Upper lobe of left lung (tissue), 6 donors: ENCODE measurements around the gene PRKACB. TPM values are rescaled to one million over a fixed set of nuclear protein-coding genes. Genes with fewer than 3 reads are reported as not detected.

Source experiments
- ATAC-seq, 2 donors: fragments of 200-7000 bp; cut with Tn5 transposase; one replicate each; pipeline ENCODE4 v1.9.1; 2022; ENCODE audit warnings: mild to moderate bottlenecking in 2 of 2, moderate library complexity in 2 of 2; ENCODE audit not compliant: low FRiP score in 2 of 2
- DNase-seq, 2 donors: peaks; one replicate each; pipeline ENCODE4 v3.0.0-alpha.2; 2019 to 2020
- H3K27ac ChIP-seq, 4 donors: fragments of 200-600 bp; sonication (generic); one replicate each; pipeline ENCODE4 v1.5.1; 2016 to 2019
- H3K27me3 ChIP-seq, 4 donors: fragments of 200-600 bp; sonication (generic); one replicate each; pipeline ENCODE4 v1.5.1; 2017 to 2019
- H3K36me3 ChIP-seq, 4 donors: fragments of 200-600 bp; sonication (generic); one replicate each; pipeline ENCODE4 v1.5.1; 2016 to 2019
- H3K4me1 ChIP-seq, 4 donors: fragments of 200-600 bp; sonication (generic); one replicate each; pipeline ENCODE4 v1.5.1; 2018 to 2019
- H3K4me3 ChIP-seq, 4 donors: fragments of 200-600 bp; sonication (generic); one replicate each; pipeline ENCODE4 v1.5.1; 2017 to 2019; ENCODE audit warnings: mild to moderate bottlenecking in 2 of 4, moderate library complexity in 1 of 4
- H3K9me3 ChIP-seq, 4 donors: fragments of 200-600 bp; sonication (generic); one replicate each; pipeline ENCODE4 v1.5.1; 2018 to 2019
- CTCF ChIP-seq, 6 experiments: fragments of 450-650 bp in 4 of 6; fragments of 200-600 bp in 2 of 6; sonication (generic) in 2 of 6; IDR thresholded peaks; one replicate each; pipeline ENCODE4 v1.5.1; 2016 to 2019; ENCODE audit warnings: antibody characterized with exemption in 6 of 6
- EP300 ChIP-seq, 4 donors: sonication (generic); formaldehyde crosslinking; IDR thresholded peaks; one replicate each; pipeline ENCODE4 v1.5.1; 2017; ENCODE audit warnings: antibody characterized with exemption in 4 of 4, control low read depth in 2 of 4
- POLR2A ChIP-seq, 4 donors: fragments of 450-650 bp; IDR thresholded peaks; one replicate each; pipeline ENCODE4 v1.5.1; 2016 to 2017; ENCODE audit warnings: antibody characterized with exemption in 4 of 4, mild to moderate bottlenecking in 2 of 4
- POLR2AphosphoS5 ChIP-seq, 2 donors: sonication (generic); formaldehyde crosslinking; IDR thresholded peaks; one replicate each; pipeline ENCODE4 v1.5.1; 2017; ENCODE audit warnings: antibody characterized with exemption in 2 of 2
- whole genome bisulfite sequencing, 2 donors: methylation state at CpG; one replicate each; pipeline ENCODE4 v1.1.5; 2017 to 2018; 5-methylcytosine and 5-hydroxymethylcytosine counted together
- total RNA-seq, 6 donors: library from RNA; depleted of rRNA in 4 of 6; stranded (reverse); fragments of >200 nt in 4 of 6; gene quantifications; one replicate each; pipeline versions ENCODE4 v1.1.0 to v1.2.1, GENCODE V29; 2016 to 2021
- donor health status: DM: no; HTN: no; CAD: no; lungs with moderate emphysema.
- donor health status: DM: no; HTN: yes; CAD: no; lungs with severe emphysema.

The PRKACB gene
- total RNA-seq, 6 donors from 2014 or later = 7.9 to 27.8 (median 18.3) TPM

DNA sequence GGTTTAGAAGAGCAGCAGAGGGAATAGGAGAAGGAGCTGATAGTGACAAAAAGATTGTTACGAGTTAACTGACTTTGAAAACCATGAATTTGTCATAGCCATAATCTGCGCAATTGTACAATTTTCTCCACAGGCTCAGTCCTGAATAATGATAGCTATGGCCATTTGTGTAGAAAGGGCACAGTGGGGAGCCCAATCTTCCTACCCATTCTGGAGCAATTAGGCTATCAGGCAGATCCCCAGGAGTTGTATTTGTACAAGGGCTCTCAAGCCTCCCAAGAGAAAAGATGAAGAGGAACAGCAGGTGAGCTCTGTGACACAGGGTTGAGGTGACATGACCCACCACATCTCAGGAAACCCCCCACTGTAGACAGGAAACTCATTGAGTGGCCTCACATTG is 115.3 kb downstream of the PRKACB start:
- ATAC-seq = no peak
- WGBS, 2 donors = 88 to 100% methylated on average over 2 of the region's 2 CpGs
- Histone ChIP-seq H3K4me1 (no peaks in the 10 kb centered on the region), H3K9me3 (no peaks in the 10 kb centered on the region), H3K36me3 (no peaks in the 10 kb centered on the region), H3K27me3 (no peaks in the 10 kb centered on the region), H3K27ac (no peak overlapping the region), H3K4me3 (no peak overlapping the region)
- TF ChIP-seq CTCF (IDR thresholded peaks at IDR 0.05) (no peak), POLR2AphosphoS5 (IDR thresholded peaks at IDR 0.05) (no peak), EP300 (IDR thresholded peaks at IDR 0.05) (no peak), POLR2A (IDR thresholded peaks at IDR 0.05) (no peak)
- no peak for DNase-seq

GRCh38 chr1:84259989-84260388 is 115.9 kb downstream of the PRKACB start:
- DNase-seq = no peak
- Histone ChIP-seq H3K4me3 (no peak overlapping the region), H3K9me3 (no peaks in the 10 kb centered on the region), H3K36me3 (no peaks in the 10 kb centered on the region), H3K27me3 (no peaks in the 10 kb centered on the region), H3K27ac (no peak overlapping the region), H3K4me1 (no peaks in the 10 kb centered on the region)
- ATAC-seq = no peak
- no peak for TF ChIP-seq CTCF (IDR thresholded peaks at IDR 0.05)
- TF ChIP-seq EP300 (IDR thresholded peaks at IDR 0.05) = no peak
- TF ChIP-seq POLR2AphosphoS5 (IDR thresholded peaks at IDR 0.05) = no peak
- no peak for TF ChIP-seq POLR2A (IDR thresholded peaks at IDR 0.05)
- 82 to 90% methylated on average over 2 of the region's 2 CpGs for WGBS, 2 donors

GRCh38 chr1:84260852-84261518 is 116.9 kb downstream of the PRKACB start:
- Histone ChIP-seq H3K27me3 (no peaks in the 10 kb centered on the region), H3K9me3 (no peaks in the 10 kb centered on the region), H3K36me3 (no peaks in the 10 kb centered on the region), H3K4me3 (no peak overlapping the region), H3K27ac (no peak overlapping the region), H3K4me1 (no peaks in the 10 kb centered on the region)
- WGBS, 2 donors = 36 to 59% methylated on average over 3 of the region's 3 CpGs
- TF ChIP-seq POLR2A (IDR thresholded peaks at IDR 0.05) = no peak
- no peak for TF ChIP-seq POLR2AphosphoS5 (IDR thresholded peaks at IDR 0.05)
- no peak for TF ChIP-seq CTCF (IDR thresholded peaks at IDR 0.05)
- TF ChIP-seq EP300 (IDR thresholded peaks at IDR 0.05) = no peak
- ATAC-seq (no peak), DNase-seq (no peak)

DNA sequence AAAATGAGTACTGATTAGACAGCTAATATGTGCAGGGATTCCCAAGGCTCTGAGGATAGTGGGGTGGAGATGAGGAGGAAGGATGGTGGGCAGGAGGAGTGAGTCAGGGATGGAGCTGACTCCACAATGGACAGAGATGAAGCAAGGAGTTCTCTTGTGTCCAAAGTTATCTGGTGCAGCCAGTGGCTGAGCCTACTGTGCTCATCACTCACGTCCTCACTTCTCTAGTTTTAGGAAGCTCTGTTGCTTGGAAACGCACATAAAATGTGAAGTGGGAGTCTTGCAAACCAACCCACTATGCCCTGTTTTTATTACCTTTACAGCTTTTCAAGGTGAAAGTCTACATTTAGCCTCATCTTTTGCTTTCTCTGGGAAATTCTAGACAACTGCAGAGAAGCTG is 120.9 kb downstream of the PRKACB start:
- TF ChIP-seq EP300 (IDR thresholded peaks at IDR 0.05) (no peak), POLR2AphosphoS5 (IDR thresholded peaks at IDR 0.05) (no peak), CTCF (IDR thresholded peaks at IDR 0.05) (no peak), POLR2A (IDR thresholded peaks at IDR 0.05) (no peak)
- Histone ChIP-seq H3K36me3 (no peaks in the 10 kb centered on the region), H3K4me1 (no peaks in the 10 kb centered on the region), H3K9me3 (no peaks in the 10 kb centered on the region), H3K4me3 (no peak overlapping the region), H3K27ac (no peak overlapping the region), H3K27me3 (no peaks in the 10 kb centered on the region)
- DNase-seq (no peak), ATAC-seq (no peak)
- whole genome bisulfite sequencing, 2 donors = 75 to 79% methylated on average over 2 of the region's 2 CpGs

DNA sequence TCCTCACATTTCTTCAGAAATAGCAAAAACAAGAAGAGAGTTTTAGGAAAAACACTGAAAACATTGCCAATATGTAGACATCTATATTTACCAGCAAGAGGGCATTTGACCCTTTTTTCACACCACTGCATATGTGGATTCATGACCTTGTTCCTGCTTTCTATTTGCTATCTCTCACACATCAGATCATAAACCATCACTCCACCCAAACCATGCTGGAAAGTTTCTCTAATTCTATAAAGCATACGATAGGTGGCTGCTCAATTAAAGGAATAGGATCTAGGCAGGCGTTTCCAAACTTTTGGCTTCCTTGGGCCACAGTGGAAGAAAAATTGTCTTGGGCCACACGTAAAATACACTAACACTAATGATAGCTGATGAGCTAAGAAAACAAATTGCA is 121.8 kb downstream of the PRKACB start:
- Histone ChIP-seq H3K4me3 (no peak overlapping the region), H3K36me3 (no peaks in the 10 kb centered on the region), H3K9me3 (no peaks in the 10 kb centered on the region), H3K27ac (no peak overlapping the region), H3K27me3 (no peaks in the 10 kb centered on the region), H3K4me1 (no peaks in the 10 kb centered on the region)
- TF ChIP-seq POLR2A (IDR thresholded peaks at IDR 0.05) (no peak), POLR2AphosphoS5 (IDR thresholded peaks at IDR 0.05) (no peak), CTCF (IDR thresholded peaks at IDR 0.05) (no peak), EP300 (IDR thresholded peaks at IDR 0.05) (no peak)
- WGBS, 2 donors = 87 to 93% methylated on average over 3 of the region's 3 CpGs
- no peak for ATAC-seq
- DNase-seq = no peak
